ENCODE measurements around the gene RBM7.

Gene RBM7

GRCh38 chr11:114448749-114449482 is 48.5 kb downstream of the RBM7 start:
- no peak for DNase-seq (ENCODE audit: low spot score)

- no peak for DNase-seq (ENCODE audit: low spot score)
Measured at GRCh38 chr11:114449845-114450244, 49.4 kb downstream of the RBM7 start.

- DNase-seq (ENCODE audit: low spot score), result no peak
Measured at GRCh38 chr11:114452399-114452798, 51.9 kb downstream of the RBM7 start.

Measured in AG08395 (cell line).